Stimulated activated naive CD4-positive, alpha-beta T cell (primary cell): ENCODE data around the gene PIH1D1.
"Not testable (repeated sequence)": the region's sequence is repeated elsewhere in the genome, so short reads cannot be mapped to it uniquely, and the experiment has no call there.

Experiments used
- DNase-seq, 6 experiments: peaks; one replicate each; lab custom pipeline; 2025; lab: John Stamatoyannopoulos, UW

The PIH1D1 gene

GRCh38 chr19:49481020-49481683 lies 29.5 kb upstream of the PIH1D1 start:
- DNase-seq, result no peak

- DNase-seq, result no peak
Observed at GRCh38 chr19:49479975-49480628, 28.5 kb upstream of the PIH1D1 start.

GRCh38 chr19:49475995-49476880 lies 24.6 kb upstream of the PIH1D1 start:
- DNase-seq, result peak; percentile 45 to 75 (median 66)

GRCh38 chr19:49475191-49475917 lies 23.7 kb upstream of the PIH1D1 start:
- DNase-seq, result peak in 3 of 6 experiments; percentile 31 to 51 (median 32)

- no peak for DNase-seq
Observed at GRCh38 chr19:49474542-49474924, 22.9 kb upstream of the PIH1D1 start.

GRCh38 chr19:49473868-49474541 lies 22.4 kb upstream of the PIH1D1 start, which contains the start of gene FLT3LG:
Gene FLT3LG, plus strand, starts transcription at chr19:49474215. Its CDS starts 425 bp downstream, at chr19:49474640.
- DNase-seq, result peak; percentile 92 to 98 (median 94)

GRCh38 chr19:49473501-49473867 lies 21.9 kb upstream of the PIH1D1 start:
- not testable (repeated sequence) for DNase-seq

GRCh38 chr19:49472936-49473335 lies 21.3 kb upstream of the PIH1D1 start:
- DNase-seq, result no peak

GRCh38 chr19:49470615-49470978 lies 19.0 kb upstream of the PIH1D1 start:
- DNase-seq, result no peak

GRCh38 chr19:49469828-49470614 lies 18.4 kb upstream of the PIH1D1 start:
- peak; percentile 60 to 75 (median 72) for DNase-seq

GRCh38 chr19:49468746-49469447 lies 17.3 kb upstream of the PIH1D1 start:
- DNase-seq, result peak; percentile 75 to 98 (median 88)

GRCh38 chr19:49468199-49468598 lies 16.6 kb upstream of the PIH1D1 start:
- no peak for DNase-seq

- no peak for DNase-seq
Observed at GRCh38 chr19:49465371-49465770, 13.8 kb upstream of the PIH1D1 start.

- no peak for DNase-seq
Observed at GRCh38 chr19:49463960-49464740, 12.5 kb upstream of the PIH1D1 start.

GRCh38 chr19:49462492-49462891 lies 10.9 kb upstream of the PIH1D1 start:
- DNase-seq, result no peak

GRCh38 chr19:49461656-49462055 lies 10.0 kb upstream of the PIH1D1 start:
- no peak for DNase-seq

GRCh38 chr19:49461130-49461529 lies 9.5 kb upstream of the PIH1D1 start:
- not testable (repeated sequence) for DNase-seq

- DNase-seq, result no peak
Observed at GRCh38 chr19:49459388-49459787, 7.8 kb upstream of the PIH1D1 start.

- no peak for DNase-seq
Observed at GRCh38 chr19:49458567-49458903, 6.9 kb upstream of the PIH1D1 start.
